ENCODE data around the gene PPP1R37. TPM values are rescaled to one million over a fixed set of nuclear protein-coding genes. Genes with fewer than 3 reads are reported as not detected.

PPP1R37 gene
- total RNA-seq, 1 donor from 2014 or later, result 36.5 TPM

GRCh38 chr19:45094707-45095106, 1.7 kb downstream of the PPP1R37 start:
- no peak for DNase-seq (ENCODE audit: low read depth)
- TF ChIP-seq, protein P1, sequence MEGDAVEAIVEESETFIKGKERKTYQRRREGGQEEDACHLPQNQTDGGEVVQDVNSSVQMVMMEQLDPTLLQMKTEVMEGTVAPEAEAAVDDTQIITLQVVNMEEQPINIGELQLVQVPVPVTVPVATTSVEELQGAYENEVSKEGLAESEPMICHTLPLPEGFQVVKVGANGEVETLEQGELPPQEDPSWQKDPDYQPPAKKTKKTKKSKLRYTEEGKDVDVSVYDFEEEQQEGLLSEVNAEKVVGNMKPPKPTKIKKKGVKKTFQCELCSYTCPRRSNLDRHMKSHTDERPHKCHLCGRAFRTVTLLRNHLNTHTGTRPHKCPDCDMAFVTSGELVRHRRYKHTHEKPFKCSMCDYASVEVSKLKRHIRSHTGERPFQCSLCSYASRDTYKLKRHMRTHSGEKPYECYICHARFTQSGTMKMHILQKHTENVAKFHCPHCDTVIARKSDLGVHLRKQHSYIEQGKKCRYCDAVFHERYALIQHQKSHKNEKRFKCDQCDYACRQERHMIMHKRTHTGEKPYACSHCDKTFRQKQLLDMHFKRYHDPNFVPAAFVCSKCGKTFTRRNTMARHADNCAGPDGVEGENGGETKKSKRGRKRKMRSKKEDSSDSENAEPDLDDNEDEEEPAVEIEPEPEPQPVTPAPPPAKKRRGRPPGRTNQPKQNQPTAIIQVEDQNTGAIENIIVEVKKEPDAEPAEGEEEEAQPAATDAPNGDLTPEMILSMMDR (IDR thresholded peaks at IDR 0.05; ENCODE audit: insufficient read depth, low read length, poor library complexity, severe bottlenecking), result no peak
- Histone ChIP-seq H3K27me3 (ENCODE audit: control insufficient read depth, insufficient read depth, low read length) (no peaks in the 10 kb centered on the region), H3K4me3 (ENCODE audit: low read depth, low read length) (no peak overlapping the region), H3K36me3 (ENCODE audit: control insufficient read depth, insufficient read depth, low read length) (peaks cover 2% of the 10 kb centered on the region)

GRCh38 chr19:45095496-45096413, 2.8 kb downstream of the PPP1R37 start:
- H3K27me3 ChIP-seq (ENCODE audit: control insufficient read depth, insufficient read depth, low read length), result no peaks in the 10 kb centered on the region
- TF ChIP-seq, protein P1 (IDR thresholded peaks at IDR 0.05; ENCODE audit: insufficient read depth, low read length, poor library complexity, severe bottlenecking), result no peak
- peaks cover 2% of the 10 kb centered on the region for H3K36me3 ChIP-seq (ENCODE audit: control insufficient read depth, insufficient read depth, low read length)
- no peak for DNase-seq (ENCODE audit: low read depth)
- H3K4me3 ChIP-seq (ENCODE audit: low read depth, low read length), result no peak overlapping the region

DNA sequence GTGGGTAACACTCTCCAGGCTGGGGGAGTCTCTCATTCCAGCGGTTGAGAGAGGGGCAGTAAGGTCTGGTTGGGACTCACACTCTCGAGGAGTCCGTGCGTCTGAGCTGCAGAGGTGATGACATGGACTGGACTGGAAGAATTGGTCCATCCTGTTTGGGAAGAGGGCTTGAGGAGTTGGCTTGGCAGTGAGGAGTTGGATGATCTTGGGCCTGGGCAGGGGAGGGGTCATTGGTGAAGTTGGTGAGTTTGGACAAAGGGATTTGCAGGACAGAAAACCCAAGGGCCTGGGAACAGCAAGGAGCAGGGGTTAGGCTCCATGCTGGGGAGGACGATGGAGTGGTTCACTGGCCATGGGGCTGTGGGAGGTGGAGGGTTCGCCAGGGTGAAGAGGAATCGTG, 3.7 kb downstream of the PPP1R37 start:
- no peaks in the 10 kb centered on the region for H3K36me3 ChIP-seq (ENCODE audit: control insufficient read depth, insufficient read depth, low read length)
- TF ChIP-seq, protein P1 (IDR thresholded peaks at IDR 0.05; ENCODE audit: insufficient read depth, low read length, poor library complexity, severe bottlenecking), result no peak
- H3K27me3 ChIP-seq (ENCODE audit: control insufficient read depth, insufficient read depth, low read length), result no peaks in the 10 kb centered on the region
- DNase-seq (ENCODE audit: low read depth), result no peak
- no peak overlapping the region for H3K4me3 ChIP-seq (ENCODE audit: low read depth, low read length)

DNA sequence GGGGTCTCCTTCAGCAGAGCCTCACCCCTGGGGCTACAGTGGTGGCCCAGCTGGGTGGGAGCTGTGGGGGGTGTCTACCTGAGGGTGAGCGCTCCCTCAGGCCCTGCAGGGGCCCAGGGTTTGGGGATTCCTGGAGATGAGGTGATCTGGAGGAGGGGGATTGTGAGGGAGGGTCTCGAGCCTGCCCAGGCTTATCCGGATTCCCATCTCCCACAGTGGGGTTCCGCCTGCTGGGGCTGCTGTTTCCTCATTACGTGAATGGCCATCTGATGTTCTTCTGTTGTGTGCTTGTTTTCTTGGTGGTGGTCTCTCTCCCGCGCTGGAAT, 4.4 kb downstream of the PPP1R37 start:
- H3K27me3 ChIP-seq (ENCODE audit: control insufficient read depth, insufficient read depth, low read length), result no peaks in the 10 kb centered on the region
- DNase-seq (ENCODE audit: low read depth), result no peak
- no peak overlapping the region for H3K4me3 ChIP-seq (ENCODE audit: low read depth, low read length)
- TF ChIP-seq, protein P1 (IDR thresholded peaks at IDR 0.05; ENCODE audit: insufficient read depth, low read length, poor library complexity, severe bottlenecking), result no peak
- no peaks in the 10 kb centered on the region for H3K36me3 ChIP-seq (ENCODE audit: control insufficient read depth, insufficient read depth, low read length)

- peak; percentile 92 for DNase-seq (ENCODE audit: low read depth)
- Histone ChIP-seq H3K4me3 (ENCODE audit: low read depth, low read length) (no peak overlapping the region), H3K27me3 (ENCODE audit: control insufficient read depth, insufficient read depth, low read length) (no peaks in the 10 kb centered on the region), H3K36me3 (ENCODE audit: control insufficient read depth, insufficient read depth, low read length) (no peaks in the 10 kb centered on the region)
- TF ChIP-seq, protein P1 (IDR thresholded peaks at IDR 0.05; ENCODE audit: insufficient read depth, low read length, poor library complexity, severe bottlenecking), result no peak
These were observed 5.0 kb downstream of the PPP1R37 start for GRCh38 chr19:45097776-45098520.
